ENCODE results near the gene ZSCAN29.
A peak's percentile ranks its signal among the peaks of the same experiment; 100 is the strongest.
"Not testable (repeated sequence)": the region's sequence is repeated elsewhere in the genome, so short reads cannot be mapped to it uniquely, and the experiment has no call there.

ZSCAN29 gene
- 46.7 to 56.3 reads per million in 2 experiments for total RNA-seq

DNA sequence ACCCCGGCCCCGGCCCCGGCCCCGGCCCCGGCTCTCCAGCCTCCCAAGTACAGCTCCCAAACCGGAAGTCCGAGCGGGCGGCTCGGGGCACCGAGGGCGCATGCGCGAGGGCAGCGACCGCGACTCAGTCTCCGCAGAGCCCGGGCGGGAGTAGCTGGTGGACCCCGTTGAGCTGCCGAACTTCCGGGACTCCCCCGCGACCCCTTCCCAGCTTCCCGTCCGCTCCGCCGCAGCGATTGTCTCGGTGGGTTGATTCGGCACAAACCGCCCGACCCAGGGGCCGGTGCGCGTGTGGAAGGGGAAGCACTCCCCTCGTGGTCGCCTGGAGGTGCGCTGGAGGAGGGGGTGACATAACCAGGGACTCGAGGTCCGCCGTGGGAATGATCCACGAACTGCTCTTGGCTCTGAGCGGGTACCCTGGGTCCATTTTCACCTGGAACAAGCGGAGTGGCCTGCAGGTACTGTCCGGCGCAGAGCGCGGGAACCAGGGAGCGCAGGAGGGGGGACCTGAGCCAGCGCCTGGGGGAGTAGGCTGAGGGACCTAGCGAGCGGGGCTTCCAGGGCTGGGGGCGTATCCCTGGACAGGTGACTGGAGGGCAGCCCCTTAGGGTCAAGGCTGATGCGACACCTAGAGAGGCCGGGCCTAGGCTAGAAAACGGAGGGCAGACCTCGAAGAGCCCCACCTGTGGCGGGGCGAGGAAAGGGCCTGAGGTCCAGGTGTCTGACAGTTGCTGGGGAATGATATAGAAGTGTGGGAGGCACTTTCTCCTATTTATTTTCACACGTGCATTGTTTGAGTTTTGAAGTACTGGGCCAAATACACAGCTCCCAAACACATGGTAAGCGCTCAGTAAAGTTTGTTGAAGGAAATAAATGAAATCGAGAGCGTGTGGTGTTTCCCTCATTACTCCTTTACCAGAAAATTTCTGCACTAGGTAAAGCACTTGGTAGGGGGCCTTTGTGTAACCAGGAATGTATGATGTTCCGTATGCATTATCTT is at the start of gene ZSCAN29, which contains the start of gene TUBGCP4:
Gene ZSCAN29, minus strand, starts transcription at position 69 of the 1,000 bp plus-strand sequence. CDS start 1,130 bp downstream, outside the sequence.
Gene TUBGCP4, plus strand, starts transcription at position 127 of the 1,000 bp plus-strand sequence. Its CDS starts 254 bp downstream, at position 381.
- DNase-seq (ENCODE audit: low read depth) = peak; percentile 51

DNA sequence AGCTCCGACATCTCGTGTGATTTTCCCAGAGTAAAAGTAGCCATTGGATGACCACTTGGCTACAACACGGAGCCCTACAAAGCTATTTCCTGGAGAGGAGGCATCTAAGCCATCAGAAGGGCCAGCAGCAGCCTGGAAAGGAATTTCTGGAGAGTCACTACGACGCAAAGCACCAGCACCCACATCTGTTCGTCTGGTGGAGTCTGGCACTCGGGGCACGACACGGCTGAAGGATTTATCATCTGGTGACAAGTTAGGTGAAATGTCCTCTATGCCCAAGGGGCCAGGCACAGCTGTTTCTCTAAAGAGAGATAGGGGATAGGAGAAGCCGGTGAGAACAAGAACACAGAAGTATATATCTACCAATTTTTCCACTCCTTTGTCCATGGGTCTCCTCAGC is 49.6 kb upstream of the ZSCAN29 start:
- DNase-seq (ENCODE audit: low read depth) = no peak

DNA sequence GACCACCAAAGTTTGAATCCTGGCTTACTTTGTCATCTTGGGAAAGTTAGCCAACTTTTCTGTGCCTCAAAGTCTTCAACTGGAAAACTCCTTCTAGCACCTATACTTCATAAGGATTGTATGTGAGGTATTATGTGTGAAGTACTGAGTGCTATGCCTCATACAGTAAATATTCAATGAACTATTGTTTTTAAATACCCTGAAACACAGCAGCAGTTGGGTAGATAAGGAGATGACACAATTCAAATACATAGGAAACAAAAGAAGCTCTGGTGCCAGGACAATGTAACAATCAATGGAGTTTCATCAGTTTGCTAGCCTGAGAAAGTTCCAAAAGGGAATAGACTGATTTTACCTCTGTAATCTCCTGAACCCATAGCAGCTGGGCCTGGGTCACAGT is 43.4 kb upstream of the ZSCAN29 start:
- DNase-seq (ENCODE audit: low read depth) = no peak

- no peak for DNase-seq (ENCODE audit: low read depth)
Observed at GRCh38 chr15:43412096-43412495, 41.3 kb upstream of the ZSCAN29 start.

DNA sequence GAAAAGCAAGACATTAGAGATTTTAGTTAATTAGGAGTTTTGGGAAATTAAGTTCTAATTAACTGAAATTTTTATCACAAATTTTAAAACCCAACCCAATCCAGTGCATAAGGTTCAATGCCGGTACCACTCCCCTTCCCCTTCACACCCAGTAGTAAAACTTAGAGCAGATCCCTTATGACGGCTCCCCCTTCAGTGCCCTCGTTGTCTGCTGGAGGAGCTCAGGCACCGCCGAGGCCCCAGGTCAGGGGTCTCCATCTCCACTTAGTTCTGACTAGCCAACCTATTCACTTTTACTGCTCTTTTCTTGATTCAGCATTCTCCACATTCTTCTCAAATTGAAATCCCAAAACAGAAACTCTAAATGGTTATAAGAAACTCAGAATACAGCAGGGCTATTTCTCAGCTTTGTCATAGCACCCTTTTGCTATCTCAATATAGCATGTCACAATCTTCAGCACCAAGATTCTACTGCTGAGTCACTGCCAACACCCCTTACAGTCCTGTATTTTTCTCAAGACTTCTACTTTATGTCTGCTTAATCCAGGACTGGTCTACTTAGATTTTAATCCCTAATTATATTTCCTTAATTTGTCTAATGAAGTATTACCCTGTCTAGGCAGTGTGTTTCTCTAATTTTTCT is 39.9 kb upstream of the ZSCAN29 start:
- DNase-seq (ENCODE audit: low read depth) = no peak

DNA sequence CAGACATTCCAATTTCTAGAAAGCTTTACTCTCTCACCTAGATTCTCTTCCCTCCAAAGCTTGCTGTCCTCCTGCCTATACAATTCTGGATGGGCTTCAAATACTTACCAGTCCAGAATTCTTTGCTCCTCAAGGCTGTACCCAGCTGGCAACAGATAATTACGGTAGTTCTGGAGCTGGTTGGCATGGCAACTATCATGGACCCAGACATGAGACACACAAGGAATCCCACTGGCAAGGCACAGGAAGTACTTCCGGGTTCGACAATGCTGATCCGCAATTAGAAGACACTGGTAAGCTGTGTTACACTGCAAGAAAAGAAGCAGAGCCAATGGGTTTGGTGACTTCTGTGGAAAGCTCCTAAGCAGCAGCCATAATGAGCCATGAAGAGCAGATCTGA is 37.9 kb upstream of the ZSCAN29 start:
- no peak for DNase-seq (ENCODE audit: low read depth)

DNA sequence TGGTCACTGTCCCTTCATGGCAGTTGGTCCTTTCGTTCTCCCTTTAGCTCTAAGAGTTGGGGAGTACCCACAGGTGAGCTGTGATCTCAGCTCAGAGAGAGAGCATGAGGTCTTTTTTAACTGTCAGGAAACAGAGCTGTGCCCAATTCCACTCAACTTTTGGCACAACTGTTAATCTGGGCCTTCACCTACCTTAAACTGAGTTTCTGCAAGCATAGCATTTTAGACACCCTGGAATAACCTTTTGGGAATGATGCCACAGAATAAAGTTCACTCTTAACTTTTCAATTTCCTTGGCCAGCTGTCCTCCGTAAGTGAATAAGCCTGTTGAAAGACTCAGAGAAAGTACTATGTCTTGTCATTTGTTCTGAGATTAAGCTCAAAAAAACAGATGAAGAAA is 36.0 kb upstream of the ZSCAN29 start:
- DNase-seq (ENCODE audit: low read depth) = no peak

- no peak for DNase-seq (ENCODE audit: low read depth)
Observed at GRCh38 chr15:43406189-43406588, 35.3 kb upstream of the ZSCAN29 start.

DNA sequence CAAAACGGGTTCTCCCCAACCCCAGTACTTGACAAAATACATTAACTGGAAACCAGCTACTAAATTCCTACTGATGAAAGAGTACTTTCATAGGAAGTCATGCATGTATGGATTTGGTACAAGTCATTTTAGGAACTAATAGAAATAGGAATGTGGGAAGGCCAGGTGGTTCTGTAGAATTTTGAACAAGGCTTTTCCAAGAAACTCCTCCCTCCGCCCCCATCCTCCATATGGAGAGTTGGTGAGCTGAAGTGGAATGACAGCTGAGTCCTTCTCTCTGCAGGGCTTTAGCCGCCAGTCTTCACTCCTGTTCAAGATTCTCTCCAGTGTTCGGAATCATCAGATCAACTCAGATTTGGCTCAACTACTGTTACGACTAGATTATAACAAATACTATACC is 33.3 kb upstream of the ZSCAN29 start:
- no peak for DNase-seq (ENCODE audit: low read depth)

GRCh38 chr15:43403616-43404015 is 32.8 kb upstream of the ZSCAN29 start:
- DNase-seq (ENCODE audit: low read depth) = no peak

DNA sequence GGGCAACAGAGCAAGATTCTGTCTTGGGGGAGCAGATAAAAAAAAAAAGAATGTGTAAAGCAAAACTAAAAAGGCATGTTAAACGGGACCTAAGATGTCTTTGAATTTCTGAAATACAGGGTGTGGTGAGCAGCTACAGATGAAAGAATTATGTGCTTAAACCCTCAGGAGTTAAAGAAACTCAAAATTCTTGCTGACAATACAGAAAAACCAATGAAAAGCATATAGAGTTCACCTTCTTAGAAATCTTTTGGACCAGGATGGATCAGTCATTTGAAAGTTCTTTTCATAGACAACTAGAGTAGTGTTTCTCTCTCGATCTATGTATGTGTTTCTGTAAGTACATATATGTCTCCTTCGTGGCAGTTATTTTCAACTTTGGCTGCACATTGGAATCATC is 31.4 kb upstream of the ZSCAN29 start:
- no peak for DNase-seq (ENCODE audit: low read depth)

GRCh38 chr15:43393592-43393991 is 22.7 kb upstream of the ZSCAN29 start:
- DNase-seq (ENCODE audit: low read depth) = not testable (repeated sequence)

GRCh38 chr15:43390723-43391122 is 19.9 kb upstream of the ZSCAN29 start:
- DNase-seq (ENCODE audit: low read depth) = no peak

- no peak for DNase-seq (ENCODE audit: low read depth)
Observed at GRCh38 chr15:43383070-43383469, 12.2 kb upstream of the ZSCAN29 start.

DNA sequence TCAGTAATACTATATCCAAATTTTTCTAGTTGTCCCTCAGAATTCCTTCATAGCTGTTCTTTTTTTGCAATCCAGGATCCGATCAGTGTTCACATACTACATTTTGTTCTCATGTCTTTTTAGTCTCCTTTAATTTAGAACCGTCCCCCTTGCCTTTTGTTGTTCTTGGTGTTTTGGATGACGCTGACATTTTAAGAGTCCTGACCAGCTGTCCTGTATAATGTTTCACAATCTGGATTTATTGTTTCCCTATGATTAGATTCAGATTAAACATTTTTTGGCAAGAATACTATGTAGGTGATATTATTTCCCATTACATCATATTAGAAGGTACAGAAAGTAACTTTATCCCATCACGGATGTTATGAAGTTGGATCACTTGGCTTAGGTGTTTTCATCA is 11.5 kb upstream of the ZSCAN29 start:
- no peak for DNase-seq (ENCODE audit: low read depth)

GRCh38 chr15:43378601-43379000 is 7.8 kb upstream of the ZSCAN29 start:
- no peak for DNase-seq (ENCODE audit: low read depth)

- DNase-seq (ENCODE audit: low read depth) = no peak
Observed at GRCh38 chr15:43376017-43376705, 5.3 kb upstream of the ZSCAN29 start.

GRCh38 chr15:43370310-43370974 is 401 bp downstream of the ZSCAN29 start:
- no peak for DNase-seq (ENCODE audit: low read depth)

- no peak for DNase-seq (ENCODE audit: low read depth)
Observed at GRCh38 chr15:43361313-43361903, 9.4 kb downstream of the ZSCAN29 start.

DNA sequence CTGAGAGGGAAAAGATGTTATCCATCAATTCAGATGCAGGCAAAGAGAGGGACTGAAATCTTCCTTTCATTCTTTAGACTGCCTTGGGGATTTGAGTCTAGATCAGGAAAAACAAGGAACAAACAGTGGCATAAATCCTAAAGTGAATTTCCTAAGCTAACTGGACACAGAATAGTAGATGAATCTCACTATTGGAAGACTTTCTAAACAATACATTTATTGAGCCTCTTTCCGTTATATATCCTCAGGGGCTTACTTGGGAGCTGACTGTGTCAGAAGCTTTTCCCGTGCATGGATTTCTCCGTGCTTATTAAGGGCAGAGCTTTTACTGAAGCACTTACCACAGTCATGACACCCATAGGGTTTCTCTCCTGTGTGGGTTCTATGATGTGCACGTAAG is 10.0 kb downstream of the ZSCAN29 start:
- no peak for DNase-seq (ENCODE audit: low read depth)

DNA sequence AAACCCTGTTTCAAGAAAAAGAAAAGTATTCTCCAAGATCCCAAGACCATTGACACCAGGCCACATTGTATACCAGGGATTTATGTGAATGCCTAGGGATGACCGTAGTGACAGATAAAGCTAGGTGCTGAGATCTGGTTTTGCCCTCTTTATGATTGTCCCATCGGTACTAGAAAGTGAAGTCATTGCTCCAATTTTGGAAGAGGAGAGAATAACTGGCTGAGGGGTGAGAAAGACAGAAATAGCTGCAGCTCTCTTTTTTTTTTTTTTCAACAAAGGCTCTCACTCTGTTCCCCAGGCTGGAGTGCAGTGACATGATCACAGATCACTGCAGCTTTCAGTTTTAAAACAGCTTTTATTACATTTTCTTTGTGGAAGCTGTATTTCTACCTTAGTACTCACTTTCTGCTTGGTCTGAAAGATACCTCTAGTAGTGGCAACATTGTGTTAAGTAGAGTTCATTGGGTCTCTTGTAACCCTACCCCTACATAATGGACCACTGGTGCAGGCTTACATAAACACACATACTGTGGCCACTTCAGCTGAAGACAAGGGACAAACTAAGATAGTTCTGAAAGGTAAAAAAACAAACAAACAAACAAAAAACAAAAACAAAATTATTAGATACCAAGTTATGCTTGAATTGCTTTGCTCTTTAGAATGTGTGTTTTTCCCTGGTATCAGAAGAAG is 18.0 kb downstream of the ZSCAN29 start:
- DNase-seq (ENCODE audit: low read depth) = no peak
